Occipital lobe (tissue), 2 donors: Measurements from ENCODE around the gene RFLNA. TPM values are rescaled to one million over a fixed set of nuclear protein-coding genes. Genes with fewer than 3 reads are reported as not detected.
"Not testable (repeated sequence)": the region's sequence is repeated elsewhere in the genome, so short reads cannot be mapped to it uniquely, and the experiment has no call there.

Experiments used
- DNase-seq: peaks from one replicate; lab custom pipeline; 2025; lab: John Stamatoyannopoulos, UW
- total RNA-seq: library from RNA; depleted of rRNA; stranded (reverse); fragments of >200 nt; gene quantifications from one replicate; pipeline ENCODE4 v1.2.3, GENCODE V29; 2014

RFLNA gene
- total RNA-seq, 1 donor from 2014 or later = 5.9 TPM

DNA sequence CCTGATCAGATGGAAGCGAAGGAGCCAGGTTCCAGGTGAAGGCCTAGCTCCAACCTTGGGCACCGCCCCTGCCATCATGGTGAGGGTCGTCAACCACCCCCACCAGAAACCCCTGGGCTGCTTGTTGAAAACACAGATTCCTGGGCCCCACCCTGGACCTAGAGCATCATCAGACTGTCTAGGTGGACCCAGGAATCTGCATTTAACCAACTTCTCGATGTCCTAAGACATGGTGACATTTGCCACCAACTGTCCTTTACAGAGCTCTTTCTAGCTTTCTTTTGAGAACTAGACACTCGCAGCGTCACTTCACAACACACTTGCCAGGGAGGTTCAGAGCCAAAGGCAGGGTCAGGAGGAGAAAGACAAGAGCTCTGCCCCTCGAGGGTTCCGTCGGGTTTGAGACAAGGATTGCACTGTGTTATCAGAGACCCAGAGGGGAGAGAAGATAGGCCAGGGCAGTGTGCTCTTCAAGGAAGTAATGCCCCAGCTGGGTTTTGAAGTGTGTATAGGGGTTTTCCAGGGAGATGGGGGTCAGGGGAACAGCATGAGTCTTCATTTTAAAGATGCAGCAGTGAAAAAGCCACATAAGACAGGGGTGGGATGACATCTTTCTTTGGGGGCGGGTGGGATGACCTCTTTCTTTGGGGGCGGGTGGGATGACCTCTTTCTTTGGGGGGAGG is 24.6 kb downstream of the RFLNA start:
- DNase-seq = no peak

DNA sequence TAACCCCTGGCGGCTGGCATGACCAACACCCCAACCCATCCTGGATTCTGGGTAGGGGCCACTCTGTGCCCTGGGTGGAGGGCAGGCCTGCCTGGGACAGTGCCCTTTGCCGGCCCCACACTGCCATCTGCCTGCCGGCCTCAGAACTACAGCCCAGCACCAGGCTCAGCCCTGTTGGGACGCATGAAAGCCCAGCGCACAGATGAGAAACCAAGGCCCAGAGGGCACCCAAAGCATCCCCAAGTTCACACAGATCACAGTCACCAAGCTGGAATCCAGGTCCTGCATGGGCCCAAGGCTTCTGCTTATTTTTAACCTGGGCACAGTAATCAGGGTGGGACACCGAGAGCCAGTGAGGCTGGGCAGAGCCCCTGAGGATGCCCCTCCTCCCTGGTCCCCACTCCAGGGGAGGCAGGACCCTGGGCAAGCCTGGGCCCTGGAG is 26.2 kb downstream of the RFLNA start:
- DNase-seq = peak; percentile 24

GRCh38 chr12:124321556-124322270 is 26.8 kb downstream of the RFLNA start:
- no peak for DNase-seq

DNA sequence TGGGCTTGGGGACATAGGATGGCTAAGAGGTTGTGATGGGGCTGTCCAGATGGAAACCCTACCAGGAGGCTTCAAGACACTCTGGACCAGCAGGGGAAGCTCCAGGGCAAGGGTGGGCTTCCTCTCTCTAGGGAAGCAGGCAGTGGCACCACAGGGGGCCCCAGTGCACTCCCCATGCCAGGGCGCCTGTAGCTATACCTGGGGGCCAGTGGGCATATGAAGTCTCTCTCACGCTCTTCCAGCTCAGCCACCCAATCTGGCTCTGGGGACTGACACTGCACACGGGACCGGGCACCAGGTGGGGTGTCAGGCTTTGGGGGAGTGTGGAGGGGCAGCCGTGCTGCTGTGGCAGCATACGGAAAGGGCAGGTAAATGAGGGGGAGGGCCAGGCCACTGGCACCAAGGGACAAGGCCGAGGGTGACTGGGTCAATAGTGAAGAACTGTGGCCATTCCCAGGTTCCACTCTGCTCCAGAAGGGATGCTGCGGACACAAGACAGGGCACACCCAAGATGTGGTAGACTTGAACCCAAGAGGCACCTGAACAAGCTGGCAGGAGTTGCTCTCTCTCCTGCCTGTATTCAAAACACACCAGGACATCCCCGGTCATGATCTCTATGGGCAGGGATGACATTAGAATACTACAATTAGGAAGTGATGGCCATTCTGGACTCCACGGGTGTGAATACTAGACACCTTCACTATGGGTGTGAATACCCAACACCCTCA is 27.5 kb downstream of the RFLNA start:
- DNase-seq = no peak

DNA sequence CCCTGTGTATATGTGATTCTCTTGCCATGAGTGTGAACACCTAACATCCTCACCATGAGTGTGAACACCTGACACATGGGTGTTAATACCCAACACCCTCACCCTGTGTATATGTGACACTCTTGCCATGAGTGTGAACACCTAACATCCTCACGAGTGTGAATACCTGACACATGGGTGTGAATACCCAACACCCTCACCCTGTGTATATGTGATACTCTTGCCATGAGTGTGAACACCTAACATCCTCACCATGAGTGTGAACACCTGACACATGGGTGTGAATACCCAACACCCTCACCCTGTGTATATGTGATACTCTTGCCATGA is 28.1 kb downstream of the RFLNA start:
- DNase-seq = not testable (repeated sequence)

DNA sequence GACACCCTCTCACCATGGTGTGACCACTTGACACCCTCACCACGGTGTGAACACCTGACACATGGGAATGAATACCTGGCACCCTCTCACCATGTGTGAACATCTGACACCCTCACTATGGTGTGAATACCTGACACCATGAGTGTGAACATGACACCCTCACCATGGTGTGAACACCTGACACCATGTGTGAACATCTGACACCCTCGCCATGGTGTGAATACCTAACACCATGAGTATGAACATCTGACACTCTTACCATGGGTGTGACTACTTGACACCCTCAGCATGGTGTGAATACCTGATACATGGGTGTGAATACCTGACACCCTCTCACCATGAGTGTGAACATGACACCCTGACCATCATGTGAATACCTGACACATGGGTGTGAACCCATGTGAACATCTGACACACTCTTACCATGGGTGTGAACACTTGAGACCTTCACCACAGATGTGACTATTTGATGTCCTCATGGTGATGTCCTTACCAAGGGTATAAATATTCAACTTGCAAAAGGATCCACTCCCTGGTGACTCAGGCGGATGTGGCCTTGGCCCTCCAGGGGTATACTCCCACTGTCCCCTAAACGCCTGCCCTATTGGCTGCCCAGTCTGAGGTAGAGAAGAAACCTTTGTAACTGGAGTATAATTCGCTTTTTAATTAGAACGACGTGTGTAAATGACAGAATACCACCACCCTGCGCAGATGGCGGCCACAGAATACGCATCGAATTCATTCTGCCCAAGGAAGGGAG is 29.1 kb downstream of the RFLNA start:
- DNase-seq = no peak

DNA sequence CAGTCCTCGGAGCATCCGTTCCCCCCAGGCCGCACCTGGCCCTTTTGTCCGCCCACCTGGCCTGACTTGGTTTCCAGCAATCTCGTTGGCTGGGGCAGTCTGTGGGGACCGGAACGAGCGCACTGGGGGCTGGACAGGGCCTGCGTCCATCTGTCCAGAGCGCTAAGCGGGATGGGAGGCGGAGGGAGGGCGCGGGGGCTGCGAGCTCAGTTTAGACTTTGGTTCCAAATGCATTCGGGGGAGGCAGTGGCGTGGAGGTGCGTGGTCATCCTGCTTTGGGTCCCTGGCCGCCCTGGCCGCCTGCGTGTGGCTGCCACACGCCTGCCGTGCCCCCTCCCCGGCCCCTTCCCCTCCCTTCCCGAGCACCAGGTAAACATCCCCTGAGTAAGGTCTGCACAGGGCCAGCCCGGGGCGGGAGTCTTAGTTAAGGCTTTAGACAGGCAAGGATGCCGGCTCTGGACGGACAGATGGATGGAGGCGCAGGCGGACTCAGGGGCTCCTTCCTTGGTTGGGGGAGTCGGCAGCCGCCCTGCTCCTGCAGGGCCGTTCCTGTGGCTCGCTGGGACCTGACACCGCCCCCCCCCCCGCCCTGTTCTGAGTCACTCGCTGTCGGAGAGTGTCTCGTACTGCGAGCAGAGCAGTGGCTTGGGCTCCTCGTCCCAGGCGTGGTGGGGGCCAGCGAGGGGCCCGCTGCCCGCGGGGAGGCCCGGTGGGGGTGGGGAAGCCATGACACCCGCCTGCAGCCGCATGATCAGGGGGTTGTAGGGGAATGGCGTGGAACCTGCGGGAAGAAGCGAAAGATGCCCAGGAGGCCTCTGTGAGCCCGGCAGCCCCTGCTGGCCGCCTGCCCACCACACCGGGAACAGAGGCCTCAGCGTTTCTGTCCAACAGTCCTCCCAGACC is 30.2 kb downstream of the RFLNA start:
- DNase-seq = no peak

- DNase-seq = no peak
Observed at GRCh38 chr12:124326104-124326503, 31.2 kb downstream of the RFLNA start.

- DNase-seq = no peak
Observed at GRCh38 chr12:124326871-124327270, 32.0 kb downstream of the RFLNA start.

- no peak for DNase-seq
Observed at GRCh38 chr12:124327362-124328043, 32.6 kb downstream of the RFLNA start.

- DNase-seq = no peak
Observed at GRCh38 chr12:124328116-124328515, 33.2 kb downstream of the RFLNA start.

DNA sequence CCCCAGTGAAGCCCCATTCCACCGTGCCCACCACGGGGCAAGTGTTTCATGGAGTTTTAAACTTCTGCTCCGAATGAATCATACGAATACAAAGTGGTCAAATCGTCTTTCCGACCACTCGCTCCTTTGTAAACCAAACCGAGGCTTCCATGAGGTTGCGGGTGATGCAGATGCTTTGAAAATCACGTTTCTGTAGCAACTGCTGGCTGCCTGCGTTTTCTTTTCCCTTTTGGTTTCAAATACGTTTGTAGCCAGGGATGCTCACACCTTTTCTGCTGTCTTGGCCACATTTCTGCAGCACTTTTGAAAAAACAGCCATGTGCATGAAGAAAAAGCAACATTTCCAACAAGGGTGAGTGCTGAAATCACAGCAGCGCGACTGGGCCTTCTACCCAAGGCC is 33.7 kb downstream of the RFLNA start:
- DNase-seq = no peak

GRCh38 chr12:124332058-124332672 is 37.3 kb downstream of the RFLNA start:
- no peak for DNase-seq

GRCh38 chr12:124332900-124333299 is 38.0 kb downstream of the RFLNA start:
- DNase-seq = no peak

DNA sequence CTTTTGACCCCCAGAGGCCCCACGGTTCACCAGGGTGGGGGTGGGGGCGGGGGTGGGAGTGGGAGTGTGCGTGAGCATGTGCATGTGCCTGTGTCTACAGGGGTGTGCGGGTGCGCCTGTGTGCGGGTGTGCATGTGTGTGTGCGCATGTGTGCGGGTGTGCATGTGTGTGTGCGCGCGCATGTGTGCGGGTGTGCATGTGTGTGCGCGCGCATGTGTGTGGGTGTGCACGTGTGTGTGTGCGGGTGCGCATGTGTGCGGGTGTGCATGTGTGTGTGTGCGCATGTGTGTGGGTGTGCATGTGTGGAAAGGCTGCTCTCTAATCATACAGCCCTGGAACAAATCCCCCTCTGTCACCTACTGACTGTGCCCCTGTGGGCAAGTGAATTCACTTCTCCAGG is 38.8 kb downstream of the RFLNA start:
- DNase-seq = no peak

DNA sequence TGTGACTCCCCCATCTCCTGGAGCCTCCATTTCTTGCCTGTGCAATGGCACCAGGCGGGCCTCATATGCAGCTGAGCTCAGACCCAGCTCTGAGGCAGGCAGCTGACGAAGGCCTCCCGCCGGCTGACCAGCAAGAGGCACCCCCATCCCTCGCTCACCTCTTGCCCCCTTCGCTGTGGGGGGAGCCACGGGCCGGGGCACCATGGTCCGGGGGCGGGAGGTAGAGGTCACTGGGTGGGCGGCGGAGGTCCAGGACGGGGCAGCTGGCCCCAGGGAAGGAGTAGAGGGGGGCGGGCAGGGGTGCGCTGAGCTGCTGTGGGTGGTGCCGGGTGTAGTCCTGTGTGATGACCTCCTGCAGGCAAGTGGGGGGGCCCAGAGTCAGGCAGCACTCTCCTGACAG is 39.4 kb downstream of the RFLNA start:
- no peak for DNase-seq

GRCh38 chr12:124334976-124335375 is 40.1 kb downstream of the RFLNA start:
- no peak for DNase-seq

GRCh38 chr12:124335426-124336183 is 40.7 kb downstream of the RFLNA start:
- no peak for DNase-seq

- DNase-seq = no peak
Observed at GRCh38 chr12:124336184-124336437, 41.2 kb downstream of the RFLNA start.
